ENCODE results near the gene FURIN.

- TF ChIP-seq EZH2 (IDR thresholded peaks at IDR 0.05; ENCODE audit: borderline replicate concordance, low read length) (no peak), CTCF (conservative IDR thresholded peaks at IDR 0.05 in 1 of 2, IDR thresholded peaks at IDR 0.05 in 1 of 2; ENCODE audit: extremely low read depth in 1 of 2, insufficient read depth in 1 of 2, low read depth in 1 of 2, low read length in 2 of 2) (peak in 1 of 2 donors; percentile 9)
Observed at GRCh38 chr15:90903733-90904536, 35.5 kb downstream of the FURIN start.
